Nephron progenitor cell (in vitro differentiated cells): ENCODE data around the gene PUM1.

Experiments
- DNase-seq: peaks from one replicate; pipeline ENCODE4 v3.0.0; 2021
- H3K27ac Mint-ChIP-seq: 2 replicates; pipeline ENCODE4 v1.8.0; 2021; ENCODE audit warnings: mild to moderate bottlenecking, moderate library complexity, mixed read lengths
- H3K27me3 Mint-ChIP-seq: 2 replicates; pipeline ENCODE4 v1.8.0; 2021; ENCODE audit warnings: mild to moderate bottlenecking, low read depth, mixed read lengths; ENCODE audit not compliant: poor library complexity
- H3K36me3 Mint-ChIP-seq: 2 replicates; pipeline ENCODE4 v1.8.0; 2021; ENCODE audit warnings: low read depth, mixed read lengths
- H3K4me1 Mint-ChIP-seq: 2 replicates; pipeline ENCODE4 v1.8.0; 2021; ENCODE audit warnings: mixed read lengths
- H3K4me3 Mint-ChIP-seq: 2 replicates; pipeline ENCODE4 v1.8.0; 2021; ENCODE audit warnings: mild to moderate bottlenecking, moderate library complexity, mixed read lengths
- H3K9me3 Mint-ChIP-seq: 2 replicates; pipeline ENCODE4 v1.8.0; 2021; ENCODE audit warnings: mild to moderate bottlenecking, moderate library complexity, mixed read lengths
- TF ChIP-seq, protein P1 (sequence below): fragments of 200-600 bp; sonication (generic); IDR thresholded peaks from 2 replicates; pipeline ENCODE4 v1.5.0; 2021; ENCODE audit warnings: antibody characterized with exemption

Gene PUM1

DNA sequence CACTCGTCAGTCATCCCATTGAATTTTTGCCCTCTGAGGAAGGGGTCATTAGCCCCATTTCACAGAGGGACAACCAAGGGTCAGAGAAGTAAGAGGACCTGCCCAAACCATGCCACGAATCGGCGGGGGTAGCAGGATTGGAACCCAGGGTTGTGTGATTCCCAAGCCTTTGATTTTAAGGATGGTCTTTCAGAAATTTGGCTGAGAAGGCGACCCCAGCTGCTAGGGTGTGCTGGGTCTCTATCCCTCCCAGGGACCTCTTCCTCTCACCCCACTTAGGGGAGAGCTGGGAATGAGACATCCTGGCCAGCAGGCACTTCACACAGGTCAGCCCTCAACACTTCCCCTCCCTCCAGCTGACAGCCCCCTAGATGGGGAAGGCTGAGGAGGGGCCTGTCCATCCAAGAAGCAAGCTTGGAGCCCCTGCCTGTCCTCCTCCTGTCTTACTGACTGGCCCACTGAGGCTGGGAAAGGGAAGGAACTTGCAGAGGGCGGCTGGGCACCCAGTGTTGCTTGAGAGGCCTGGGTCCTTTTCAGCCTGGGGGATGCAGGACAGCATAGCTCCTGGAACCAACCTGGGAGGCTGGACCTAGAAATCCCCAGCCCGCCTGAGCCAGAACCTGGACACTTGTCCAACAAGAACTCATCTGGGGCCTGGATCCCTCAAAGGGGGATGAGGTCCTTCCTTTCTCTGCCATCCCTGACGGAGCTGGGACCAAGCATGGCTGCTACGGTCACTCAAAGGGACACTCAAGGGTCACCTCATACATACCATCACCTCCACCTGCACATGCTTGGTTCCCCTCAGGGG, 158.7 kb downstream of the PUM1 start:
- Mint-ChIP-seq H3K9me3 (no peaks in the 10 kb centered on the region), H3K27ac (peak overlapping the region; percentile 84), H3K4me3 (peak overlapping the region; percentile 87), H3K36me3 (no peaks in the 10 kb centered on the region), H3K4me1 (peaks cover 60% of the 10 kb centered on the region), H3K27me3 (peaks cover 41% of the 10 kb centered on the region)
- DNase-seq, result no peak
- TF ChIP-seq, protein P1, sequence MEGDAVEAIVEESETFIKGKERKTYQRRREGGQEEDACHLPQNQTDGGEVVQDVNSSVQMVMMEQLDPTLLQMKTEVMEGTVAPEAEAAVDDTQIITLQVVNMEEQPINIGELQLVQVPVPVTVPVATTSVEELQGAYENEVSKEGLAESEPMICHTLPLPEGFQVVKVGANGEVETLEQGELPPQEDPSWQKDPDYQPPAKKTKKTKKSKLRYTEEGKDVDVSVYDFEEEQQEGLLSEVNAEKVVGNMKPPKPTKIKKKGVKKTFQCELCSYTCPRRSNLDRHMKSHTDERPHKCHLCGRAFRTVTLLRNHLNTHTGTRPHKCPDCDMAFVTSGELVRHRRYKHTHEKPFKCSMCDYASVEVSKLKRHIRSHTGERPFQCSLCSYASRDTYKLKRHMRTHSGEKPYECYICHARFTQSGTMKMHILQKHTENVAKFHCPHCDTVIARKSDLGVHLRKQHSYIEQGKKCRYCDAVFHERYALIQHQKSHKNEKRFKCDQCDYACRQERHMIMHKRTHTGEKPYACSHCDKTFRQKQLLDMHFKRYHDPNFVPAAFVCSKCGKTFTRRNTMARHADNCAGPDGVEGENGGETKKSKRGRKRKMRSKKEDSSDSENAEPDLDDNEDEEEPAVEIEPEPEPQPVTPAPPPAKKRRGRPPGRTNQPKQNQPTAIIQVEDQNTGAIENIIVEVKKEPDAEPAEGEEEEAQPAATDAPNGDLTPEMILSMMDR, result no peak

DNA sequence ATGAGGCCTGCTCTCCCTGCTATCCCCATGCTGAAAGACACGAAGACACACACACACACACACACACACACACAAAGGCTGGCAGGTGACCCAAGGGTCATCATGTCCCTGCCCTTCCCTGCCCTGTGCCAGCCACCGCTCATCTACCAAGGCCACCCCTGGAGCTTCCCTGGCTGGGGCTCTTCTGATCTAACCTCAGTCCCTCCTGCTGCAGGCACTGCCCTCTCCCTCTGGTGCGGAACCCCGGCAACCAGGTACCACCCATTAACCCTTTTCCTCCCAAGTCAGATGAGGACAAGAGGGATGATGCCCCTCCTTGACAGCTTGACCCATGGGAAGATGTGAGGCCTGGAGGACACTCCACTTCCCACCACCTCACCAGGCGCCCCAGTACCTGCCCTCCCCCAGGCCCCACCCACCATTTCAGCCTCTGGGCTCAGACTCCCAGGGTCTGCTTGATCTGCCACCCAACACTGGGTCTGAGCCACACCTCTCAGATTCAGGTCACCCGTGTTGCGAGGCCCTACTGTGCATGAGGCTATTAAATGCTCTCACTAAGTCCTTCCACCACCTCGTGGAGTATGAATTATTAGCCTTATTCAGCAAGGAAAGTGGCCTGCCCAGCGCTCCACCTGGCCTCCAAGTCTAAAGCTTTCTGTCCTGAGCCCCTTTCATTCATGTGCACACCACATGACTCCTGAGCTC, 159.4 kb downstream of the PUM1 start:
- TF ChIP-seq, protein P1, result no peak
- peak overlapping the region; percentile 60 for H3K4me3 Mint-ChIP-seq
- peak overlapping the region; percentile 84 for H3K27ac Mint-ChIP-seq
- H3K36me3 Mint-ChIP-seq, result no peaks in the 10 kb centered on the region
- no peak for DNase-seq
- peaks cover 66% of the 10 kb centered on the region for H3K4me1 Mint-ChIP-seq
- no peaks in the 10 kb centered on the region for H3K9me3 Mint-ChIP-seq
- H3K27me3 Mint-ChIP-seq, result peaks cover 41% of the 10 kb centered on the region

DNA sequence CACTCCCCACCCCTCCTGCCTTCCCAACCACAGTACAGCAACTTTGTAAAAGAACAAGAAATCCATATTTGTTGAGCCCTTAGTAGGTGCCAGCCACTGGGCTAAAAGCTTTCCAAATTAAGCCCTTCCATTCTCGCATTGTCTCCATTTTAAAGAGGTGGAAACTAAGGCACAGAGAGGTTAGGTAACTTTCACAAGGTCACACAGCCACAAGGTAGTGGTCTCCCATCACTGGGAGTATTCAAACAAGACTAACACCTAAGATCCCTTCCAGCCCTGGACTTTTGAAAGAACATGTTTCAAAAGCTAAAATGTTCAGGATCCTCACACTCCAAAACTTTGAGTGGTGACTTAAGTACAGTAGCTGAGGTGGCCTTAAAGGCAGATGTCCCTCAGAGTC, 160.1 kb downstream of the PUM1 start:
- Mint-ChIP-seq H3K27me3 (peaks cover 36% of the 10 kb centered on the region), H3K4me1 (peaks cover 60% of the 10 kb centered on the region), H3K4me3 (no peak overlapping the region), H3K9me3 (no peaks in the 10 kb centered on the region), H3K36me3 (no peaks in the 10 kb centered on the region), H3K27ac (no peak overlapping the region)
- DNase-seq, result no peak
- TF ChIP-seq, protein P1, result no peak

DNA sequence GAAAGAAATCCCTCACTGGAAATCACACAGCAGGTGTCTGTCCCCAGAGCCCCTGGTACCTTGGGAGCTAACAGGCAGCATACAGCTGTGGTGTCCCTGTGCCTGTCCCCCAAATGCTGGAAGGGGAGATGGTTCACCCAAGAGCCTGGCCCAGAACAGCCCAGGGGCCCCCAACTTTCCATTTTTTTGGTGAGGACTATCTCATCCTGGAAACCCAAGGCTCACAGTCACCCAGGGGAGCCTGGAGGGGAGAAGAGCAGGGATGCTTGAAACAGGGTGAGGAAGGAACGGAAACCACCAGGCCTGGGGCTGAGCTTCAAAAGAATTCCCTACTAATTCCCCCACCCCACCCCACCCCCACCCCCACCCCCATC, 160.6 kb downstream of the PUM1 start:
- no peak for DNase-seq
- Mint-ChIP-seq H3K27ac (no peak overlapping the region), H3K4me3 (no peak overlapping the region), H3K36me3 (no peaks in the 10 kb centered on the region), H3K27me3 (peaks cover 31% of the 10 kb centered on the region), H3K4me1 (peaks cover 56% of the 10 kb centered on the region), H3K9me3 (no peaks in the 10 kb centered on the region)
- TF ChIP-seq, protein P1, result no peak

DNA sequence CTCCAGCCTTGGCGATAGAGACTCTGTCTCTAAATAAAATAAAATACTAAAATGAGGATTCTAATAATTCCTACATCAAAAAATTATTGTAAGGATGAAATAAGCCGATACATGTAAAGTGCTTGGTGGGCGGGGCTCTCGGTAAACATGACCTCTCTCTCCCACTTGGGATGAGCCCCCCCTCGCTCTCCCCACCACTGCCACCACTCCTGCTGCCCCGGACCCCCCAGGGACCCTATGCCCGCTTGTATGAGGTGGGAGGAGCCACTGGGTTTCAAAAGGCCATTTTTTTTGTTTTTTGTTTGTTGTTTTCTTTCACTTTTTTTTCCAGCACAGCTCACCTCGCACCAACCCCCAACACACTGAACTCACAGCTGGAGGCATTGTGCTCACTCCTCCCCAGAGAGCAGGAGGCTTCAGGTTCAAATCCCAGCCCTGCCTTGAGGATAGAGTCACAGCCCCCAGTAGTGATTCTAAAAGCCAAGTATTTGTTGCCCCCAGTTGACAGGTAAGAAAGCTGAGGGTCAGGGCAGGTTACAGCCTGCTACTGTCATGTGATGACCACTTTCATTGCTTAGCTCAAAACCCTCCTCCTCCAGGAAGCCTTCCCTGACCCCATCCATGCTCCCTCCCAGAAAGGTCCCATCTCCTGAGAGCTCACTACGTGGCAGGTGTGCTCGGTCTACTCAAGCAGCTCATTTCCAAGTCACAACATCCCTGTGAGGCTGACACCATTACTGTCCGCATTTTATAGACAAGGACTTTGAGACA, 161.1 kb downstream of the PUM1 start:
- TF ChIP-seq, protein P1, result no peak
- Mint-ChIP-seq H3K27ac (no peak overlapping the region), H3K27me3 (peaks cover 28% of the 10 kb centered on the region), H3K4me1 (peaks cover 55% of the 10 kb centered on the region), H3K36me3 (no peaks in the 10 kb centered on the region), H3K4me3 (no peak overlapping the region), H3K9me3 (no peaks in the 10 kb centered on the region)
- DNase-seq, result no peak
